ENCODE data around the gene MAST3.
A peak's percentile ranks its signal among the peaks of the same experiment; 100 is the strongest.
"Not testable (repeated sequence)": the region's sequence is repeated elsewhere in the genome, so short reads cannot be mapped to it uniquely, and the experiment has no call there.

The MAST3 gene

DNA sequence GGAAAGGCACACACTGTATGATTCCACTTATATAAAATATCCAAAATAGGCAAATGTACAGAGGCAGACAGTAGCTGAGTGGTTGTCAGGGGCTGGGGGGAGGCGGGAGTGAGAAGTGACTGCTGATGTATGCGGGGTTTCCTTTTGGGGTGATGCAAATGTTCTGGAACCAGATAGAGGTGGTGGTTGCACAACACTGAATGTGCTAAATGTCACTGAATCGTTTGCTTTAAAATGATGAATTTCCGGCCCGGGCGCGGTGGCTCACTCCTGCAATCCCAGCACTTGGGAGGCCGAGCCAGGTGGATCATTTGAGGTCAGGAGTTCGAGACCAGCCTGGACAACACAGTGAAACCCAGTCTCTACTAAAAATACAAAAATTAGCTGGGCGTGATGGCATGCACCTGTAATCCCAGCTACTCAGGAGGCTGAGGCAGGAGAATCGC lies 8.5 kb upstream of the MAST3 start:
- FAIRE-seq = not testable (repeated sequence)

DNA sequence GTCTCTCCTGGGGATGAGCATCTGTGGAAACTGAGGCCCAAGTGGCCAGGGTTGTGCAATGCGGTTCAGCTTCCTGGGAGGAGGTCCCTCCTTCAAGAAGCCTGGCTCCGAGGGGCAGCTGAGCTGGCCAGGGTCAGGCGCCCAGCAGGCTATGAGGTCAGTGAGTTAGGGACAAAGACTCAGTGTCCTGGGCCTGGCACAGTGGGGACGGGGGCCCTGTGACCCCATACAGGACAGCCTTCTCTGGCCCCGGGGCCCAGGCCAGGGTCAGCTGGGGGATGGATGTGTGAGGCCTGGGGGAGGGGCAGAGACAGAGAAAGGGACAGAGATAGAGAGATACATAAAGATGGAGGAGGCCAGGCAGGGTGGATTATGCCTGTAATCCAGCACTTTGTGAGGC lies 7.9 kb upstream of the MAST3 start:
- FAIRE-seq = no peak

DNA sequence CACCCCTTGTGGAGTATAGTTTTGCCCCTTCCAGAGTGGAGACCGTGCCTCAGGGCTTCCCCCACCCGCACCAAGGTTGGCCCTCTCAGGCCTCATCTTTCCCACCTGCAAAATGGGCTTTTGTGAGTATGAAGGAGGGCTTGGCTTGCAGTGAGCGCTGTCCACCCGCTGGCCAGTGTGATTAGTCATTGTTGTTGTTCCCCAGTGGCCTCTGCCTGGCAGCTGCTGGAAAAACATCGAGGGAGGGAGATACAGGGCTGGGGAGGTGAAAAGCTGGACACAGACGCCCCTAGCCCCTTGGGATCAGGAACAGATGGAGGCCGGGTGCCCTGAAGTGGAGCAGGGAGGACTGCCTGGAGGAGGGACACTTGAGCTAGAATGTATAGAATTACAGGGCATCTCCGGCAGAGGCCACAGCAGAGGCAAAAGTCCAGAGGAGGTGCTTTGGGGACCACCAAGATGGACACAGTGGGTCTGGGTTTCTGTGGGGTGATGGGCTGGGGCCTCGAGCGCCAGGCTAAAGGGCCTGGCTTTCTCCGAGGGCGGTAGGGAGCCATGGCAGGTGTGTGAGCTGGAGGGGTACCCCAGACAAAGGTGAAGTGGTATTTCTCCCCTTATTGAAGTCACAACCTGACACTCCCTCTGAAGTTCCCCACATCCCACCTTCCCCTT lies 6.9 kb upstream of the MAST3 start:
- no peak for FAIRE-seq

DNA sequence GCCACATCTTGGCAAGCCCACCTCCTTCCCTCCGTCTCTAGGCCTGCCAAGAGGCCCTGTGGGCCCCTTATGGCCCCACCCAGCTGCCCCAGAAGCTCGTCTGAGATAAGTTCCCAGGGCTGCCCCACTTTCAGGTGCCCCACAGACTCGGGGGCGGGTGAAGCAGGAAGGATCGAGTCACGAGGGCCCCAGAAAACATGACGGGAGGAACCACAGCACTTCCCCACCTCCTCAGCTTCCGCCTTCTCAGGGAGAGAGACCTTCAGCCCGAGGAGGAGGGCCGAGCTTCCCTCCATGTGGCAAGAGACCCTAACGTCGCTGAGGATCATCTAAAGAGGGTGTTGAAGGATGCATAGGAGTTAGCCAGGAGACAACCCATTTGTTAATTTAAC lies 6.4 kb upstream of the MAST3 start:
- no peak for FAIRE-seq

DNA sequence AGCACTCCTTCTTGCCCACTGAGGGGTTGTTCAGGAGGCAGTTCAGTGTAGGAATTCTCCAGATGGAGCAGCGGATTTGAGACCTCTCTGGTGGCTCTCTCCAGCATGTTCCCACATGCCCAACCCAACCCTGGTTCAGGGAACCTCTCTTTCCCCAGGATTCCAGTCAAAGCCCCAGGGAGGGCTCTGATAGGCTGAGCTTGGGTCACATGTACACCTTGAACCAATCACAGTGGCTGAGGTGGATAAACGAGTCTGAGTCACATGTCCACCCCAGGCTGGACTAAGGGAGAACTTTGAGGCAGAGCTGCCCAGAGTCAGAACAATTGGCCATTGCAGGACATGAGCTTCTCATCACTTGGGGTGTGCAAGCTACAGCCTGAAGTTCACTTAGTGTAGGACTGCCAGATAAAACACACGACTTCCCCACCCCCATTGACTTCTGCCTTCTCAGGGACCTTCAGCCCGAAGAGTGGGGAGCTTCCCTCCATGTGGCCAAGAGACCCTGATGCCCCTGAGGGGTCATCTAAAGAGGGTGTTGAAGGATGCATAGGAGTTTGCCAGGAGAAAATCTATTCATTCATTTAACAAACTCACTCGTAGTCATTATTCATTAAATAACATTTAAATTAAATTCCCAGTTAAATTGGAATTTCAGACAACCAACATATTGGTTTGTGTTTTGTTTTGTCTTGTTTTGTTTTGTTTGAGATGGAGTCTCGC lies 4.0 kb upstream of the MAST3 start:
- FAIRE-seq = peak; percentile 23

- FAIRE-seq = no peak
These were observed 1.3 kb upstream of the MAST3 start for GRCh38 chr19:18096258-18096657.

- no peak for FAIRE-seq
These were observed 664 bp downstream of the MAST3 start for GRCh38 chr19:18097993-18098890.

DNA sequence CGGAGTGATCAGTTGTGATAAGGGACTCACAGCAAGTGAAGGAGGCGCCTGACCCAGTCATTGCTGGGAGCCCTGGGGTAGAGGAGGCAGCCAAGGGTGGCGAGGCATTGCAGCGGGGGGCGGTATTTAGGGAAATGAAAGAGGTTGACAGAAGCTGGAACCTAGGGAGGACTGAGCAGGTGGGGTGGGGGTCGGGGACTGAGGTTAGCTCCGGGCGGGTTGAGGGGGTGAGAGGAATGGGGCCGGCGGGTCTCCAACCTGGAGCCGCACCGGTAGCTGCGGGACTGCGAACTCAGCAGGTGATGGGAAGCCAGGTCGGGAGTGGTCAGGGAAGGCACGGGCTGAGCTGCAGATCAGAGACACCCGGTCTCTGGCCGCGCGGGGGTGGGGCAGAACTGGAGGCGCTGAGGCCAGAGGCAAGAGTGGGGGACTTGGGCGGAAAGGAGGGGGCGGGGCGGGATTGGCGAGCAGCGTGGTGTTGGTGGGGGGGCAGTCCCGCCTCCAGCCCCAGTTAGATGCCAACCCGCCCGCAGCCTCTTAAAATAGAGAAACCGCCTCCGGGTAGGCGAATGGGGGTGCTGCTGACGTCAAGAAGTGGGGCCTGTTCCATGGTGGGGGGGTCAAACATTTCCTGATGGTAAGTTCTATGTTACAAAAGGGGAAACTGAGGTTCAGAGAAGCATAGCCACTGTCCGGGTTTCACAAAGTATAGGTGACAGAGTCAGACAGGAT lies 1.5 kb downstream of the MAST3 start:
- no peak for FAIRE-seq

- no peak for FAIRE-seq
These were observed 2.0 kb downstream of the MAST3 start for GRCh38 chr19:18099623-18099995.

DNA sequence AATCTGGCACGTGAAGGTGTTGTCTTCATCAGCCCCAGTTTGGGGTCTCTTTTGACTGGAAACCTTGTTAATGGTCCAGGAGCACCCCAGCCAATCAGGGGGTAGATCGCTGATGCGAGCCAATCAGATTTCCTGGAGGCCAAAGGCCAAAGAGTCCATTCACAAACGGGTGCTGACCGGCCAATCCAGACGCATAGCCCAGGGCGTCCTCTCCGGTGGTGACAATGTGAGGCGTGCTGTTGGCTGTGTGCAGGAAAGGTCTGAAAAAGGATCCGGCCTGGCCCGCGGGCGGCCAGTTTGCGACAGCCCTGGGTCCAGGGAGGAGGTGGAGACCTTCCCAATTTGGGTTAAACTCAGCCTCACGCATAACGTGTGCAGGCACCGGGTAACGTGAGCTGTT lies 3.1 kb downstream of the MAST3 start:
- FAIRE-seq = no peak

DNA sequence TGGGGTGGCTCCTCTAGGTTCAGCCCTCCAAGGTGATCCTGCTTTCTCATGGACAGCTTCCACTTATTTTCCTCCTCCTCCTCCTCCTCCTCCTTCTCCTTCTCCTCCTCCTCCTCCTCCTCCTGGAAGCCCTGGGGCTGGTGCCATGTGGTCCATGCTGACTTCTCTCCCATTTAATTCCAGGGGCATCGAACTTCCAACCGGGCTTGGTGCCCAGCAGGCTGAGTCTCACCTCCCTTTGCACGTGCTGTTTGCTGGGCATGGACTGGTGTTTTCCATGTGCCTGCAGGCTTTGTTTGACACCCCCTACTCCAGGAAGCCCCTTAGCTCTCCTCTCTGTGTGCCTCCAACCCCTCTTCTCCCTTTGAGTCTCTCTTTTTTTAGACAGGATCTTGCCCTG lies 3.7 kb downstream of the MAST3 start:
- FAIRE-seq = no peak

GRCh38 chr19:18102916-18103542 lies 5.5 kb downstream of the MAST3 start:
- no peak for FAIRE-seq

- no peak for FAIRE-seq
These were observed 7.2 kb downstream of the MAST3 start for GRCh38 chr19:18104793-18105131.

GRCh38 chr19:18105259-18105658 lies 7.7 kb downstream of the MAST3 start:
- not testable (repeated sequence) for FAIRE-seq

DNA sequence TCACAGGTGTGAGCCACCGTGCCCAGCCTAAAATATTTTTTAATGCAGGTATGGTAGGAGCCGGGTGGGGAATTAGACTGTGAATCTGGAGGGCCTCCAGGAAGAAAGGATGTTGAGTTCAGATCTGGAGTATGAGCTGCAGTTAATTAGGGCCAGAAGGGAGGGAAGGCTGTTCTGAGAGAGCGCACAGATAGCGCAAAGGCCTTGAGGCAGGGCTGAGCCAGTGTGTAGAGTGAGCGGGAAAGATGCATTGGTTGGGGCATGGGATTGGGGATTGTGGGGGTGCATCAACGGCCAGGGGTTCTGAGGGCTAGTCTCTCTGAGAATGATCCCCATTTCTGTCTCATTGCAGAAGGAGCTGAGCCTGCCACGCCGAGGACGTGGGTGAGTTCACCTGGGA lies 9.7 kb downstream of the MAST3 start:
- FAIRE-seq = no peak

GRCh38 chr19:18108897-18109296 lies 11.3 kb downstream of the MAST3 start:
- FAIRE-seq = no peak

- no peak for FAIRE-seq
These were observed 11.8 kb downstream of the MAST3 start for GRCh38 chr19:18109341-18109732.

DNA sequence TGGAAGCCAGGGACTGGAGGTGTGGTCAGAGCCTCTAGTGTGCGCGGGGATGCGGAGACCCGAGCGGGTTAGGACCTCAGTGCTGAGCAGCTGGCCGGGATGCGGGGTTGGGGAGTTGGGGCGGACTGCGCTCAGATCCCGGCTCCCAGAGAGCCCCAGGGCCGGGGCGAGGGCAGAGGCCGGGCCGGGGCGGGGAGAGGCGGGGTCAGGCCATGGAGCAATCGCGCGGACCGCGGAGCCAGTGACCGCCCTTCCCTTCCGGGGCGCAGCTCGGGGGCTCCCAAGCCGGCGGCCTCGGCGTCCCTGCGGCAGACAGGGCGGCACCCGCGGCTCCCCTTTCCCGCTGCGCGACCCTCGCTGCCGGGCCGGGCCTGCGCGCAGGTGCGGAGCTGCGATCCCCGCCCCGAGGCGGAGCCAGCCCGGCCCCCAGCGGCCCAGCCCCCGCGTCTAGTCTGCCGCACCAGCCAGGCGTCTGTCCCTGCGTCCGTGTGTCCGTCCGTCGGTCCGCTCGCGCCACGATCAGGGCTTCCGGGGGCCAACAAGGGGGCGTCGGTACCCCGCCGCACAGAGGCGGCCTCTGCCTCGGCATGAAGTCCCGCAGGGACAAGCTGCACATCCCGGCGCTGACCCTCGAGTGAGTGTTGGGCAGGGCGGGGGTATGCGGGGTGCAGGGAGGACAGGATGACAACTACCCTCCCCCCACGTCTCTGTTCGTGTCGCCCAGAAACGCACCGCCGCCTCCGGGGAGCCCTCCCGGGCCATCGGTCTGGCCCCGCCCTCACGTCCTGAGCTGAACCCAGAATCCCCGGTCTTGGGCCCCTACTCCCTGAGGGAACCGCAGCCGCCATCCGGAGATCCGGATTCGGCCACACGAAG lies 12.4 kb downstream of the MAST3 start:
- no peak for FAIRE-seq

- no peak for FAIRE-seq
These were observed 13.1 kb downstream of the MAST3 start for GRCh38 chr19:18110609-18111232.

- peak; percentile 93 for FAIRE-seq
These were observed 15.5 kb downstream of the MAST3 start for GRCh38 chr19:18112989-18113478.

GRCh38 chr19:18113827-18114226 lies 16.2 kb downstream of the MAST3 start:
- no peak for FAIRE-seq
